GM12865 (cell line): ENCODE data around the gene PTPRK.

ENCODE experiments used
- DNase-seq: peaks from one replicate; pipeline ENCODE4 v3.0.0; 2010; ENCODE audit warnings: low read depth
- H3K4me3 ChIP-seq: 2 replicates; pipeline ENCODE4 v1.5.1; 2011; ENCODE audit warnings: mild to moderate bottlenecking, low read depth, low read length, control low read depth
- CTCF ChIP-seq: IDR thresholded peaks from 2 replicates; pipeline ENCODE4 v1.5.1; 2011; ENCODE audit warnings: low read length, control low read depth, low read depth, inconsistent platforms; ENCODE audit not compliant: insufficient read depth; ENCODE audit errors: missing control alignments

Gene PTPRK

GRCh38 chr6:128319946-128320345 is 200.5 kb downstream of the PTPRK start:
- H3K4me3 ChIP-seq, result no peak overlapping the region
- TF ChIP-seq CTCF, result no peak
- DNase-seq, result no peak

- DNase-seq, result no peak
- no peak overlapping the region for H3K4me3 ChIP-seq
- TF ChIP-seq CTCF, result no peak
These were observed 201.2 kb downstream of the PTPRK start for GRCh38 chr6:128319157-128319556.

- no peak for DNase-seq
- TF ChIP-seq CTCF, result no peak
- H3K4me3 ChIP-seq, result no peak overlapping the region
These were observed 204.0 kb downstream of the PTPRK start for GRCh38 chr6:128316258-128316929.

- no peak for TF ChIP-seq CTCF
- DNase-seq, result no peak
- no peak overlapping the region for H3K4me3 ChIP-seq
These were observed 206.2 kb downstream of the PTPRK start for GRCh38 chr6:128314190-128314589.

GRCh38 chr6:128311944-128312570 is 208.3 kb downstream of the PTPRK start:
- H3K4me3 ChIP-seq, result no peak overlapping the region
- peak; percentile 8 for DNase-seq

GRCh38 chr6:128310451-128310850 is 209.9 kb downstream of the PTPRK start:
- no peak for TF ChIP-seq CTCF
- no peak for DNase-seq

More at GRCh38 chr6:128311944-128312570, 208.3 kb downstream of the PTPRK start:
- TF ChIP-seq CTCF, result no peak

More at GRCh38 chr6:128310451-128310850, 209.9 kb downstream of the PTPRK start:
- H3K4me3 ChIP-seq, result no peak overlapping the region
